Lower leg skin (tissue), 4 donors: Measurements from ENCODE around the gene GPBAR1. TPM values are rescaled to one million over a fixed set of nuclear protein-coding genes. Genes with fewer than 3 reads are reported as not detected.

Experiments used
- DNase-seq, 2 donors: peaks; one replicate each; pipeline ENCODE4 v3.0.0-alpha.2; 2019; ENCODE audit warnings: low spot score in 2 of 2
- H3K4me3 ChIP-seq: fragments of 200-600 bp; sonication (generic); 2 replicates; pipeline ENCODE4 v1.5.1; 2017; ENCODE audit warnings: mild to moderate bottlenecking, low read depth; ENCODE audit not compliant: poor library complexity, severe bottlenecking
- CTCF ChIP-seq, 3 donors: fragments of 450-650 bp; IDR thresholded peaks; one replicate each; pipeline ENCODE4 v1.5.1; 2016; ENCODE audit warnings: antibody characterized with exemption in 3 of 3, mild to moderate bottlenecking in 3 of 3, moderate library complexity in 2 of 3
- POLR2A ChIP-seq, 2 donors: fragments of 450-650 bp; IDR thresholded peaks; one replicate each; pipeline ENCODE4 v1.6.1; 2016 to 2017; ENCODE audit warnings: antibody characterized with exemption in 2 of 2, mild to moderate bottlenecking in 1 of 2, moderate library complexity in 1 of 2
- WGBS, 2 donors: methylation state at CpG; one replicate each; pipeline ENCODE4 v1.1.5; 2018; 5-methylcytosine and 5-hydroxymethylcytosine counted together
- intact Hi-C: fragments of 100-400 bp; cut with DNase I; formaldehyde crosslinking; loops from one replicate; pipeline ENCODE4 v1.15.0; 2023; ENCODE audit warnings: low total_unique reads
- total RNA-seq, 4 donors: library from RNA; depleted of rRNA; stranded (reverse); fragments of >200 nt; gene quantifications; one replicate each; pipeline ENCODE4 v1.1.0, GENCODE V29; 2016

GPBAR1 gene
- total RNA-seq, 4 donors from 2014 or later, result 0.34 to 1.7 (median 1.4) TPM

GRCh38 chr2:218266316-218266979 is 5.6 kb downstream of the GPBAR1 start:
- WGBS, 2 donors, result 88 to 89% methylated on average over 15 of the region's 15 CpGs
- intact Hi-C loops, result loop anchor here (10.0 kb wide), 1 partner anchor 82 kb away; no protein-coding TSS in a partner anchor
- peak in 1 of 2 donors; percentile 75 for DNase-seq
- TF ChIP-seq POLR2A (IDR thresholded peaks at IDR 0.05) (no peak), CTCF (IDR thresholded peaks at IDR 0.05) (no peak)
- H3K4me3 ChIP-seq, result no peak overlapping the region

GRCh38 chr2:218267259-218267658 is 6.4 kb downstream of the GPBAR1 start:
- intact Hi-C loops, result loop anchor here (10.0 kb wide), 1 partner anchor 82 kb away; no protein-coding TSS in a partner anchor
- DNase-seq, result no peak
- 93 to 95% methylated on average over 6 of the region's 6 CpGs for WGBS, 2 donors
- H3K4me3 ChIP-seq, result no peak overlapping the region
- TF ChIP-seq CTCF (IDR thresholded peaks at IDR 0.05) (no peak), POLR2A (IDR thresholded peaks at IDR 0.05) (no peak)

- 1% methylated on average over 57 to 58 of the region's 64 CpGs for WGBS, 2 donors
- DNase-seq, result peak; percentile 100
- intact Hi-C loops, result loop anchor here (10.0 kb wide), 2 partner anchors 85 to 125 kb away; partner anchors contain the start of gene CTDSP1
- TF ChIP-seq CTCF (IDR thresholded peaks at IDR 0.05) (no peak), POLR2A (IDR thresholded peaks at IDR 0.05) (peak in 1 of 2 donors; percentile 31)
- peak within 1 kb of the TSS; percentile 73 for H3K4me3 ChIP-seq
Measured at GRCh38 chr2:218269900-218270720, 9.3 kb downstream of the GPBAR1 start, which contains the start of the genes AAMP and PNKD. TSS of gene AAMP (minus strand) at chr2:218270137. CDS start at chr2:218270086, 51 bp downstream. TSS of gene PNKD (plus strand) at chr2:218270519. CDS start at chr2:218270536, 17 bp downstream.

- intact Hi-C loops, result loop anchor here (10.0 kb wide), 1 partner anchor 124 kb away; the partner anchor contains the start of gene CTDSP1
- no peak for TF ChIP-seq POLR2A (IDR thresholded peaks at IDR 0.05)
- TF ChIP-seq CTCF (IDR thresholded peaks at IDR 0.05), result no peak
- DNase-seq, result peak in 1 of 2 donors; percentile 51
- 3 to 5% methylated on average over 21 to 23 of the region's 23 CpGs for WGBS, 2 donors
- peak overlapping the region; percentile 39 for H3K4me3 ChIP-seq
Measured at GRCh38 chr2:218270721-218271486, 10.1 kb downstream of the GPBAR1 start.

- WGBS, 2 donors, result 17 to 21% methylated on average over 4 of the region's 4 CpGs
- no peak overlapping the region for H3K4me3 ChIP-seq
- intact Hi-C loops, result loop anchor here (10.0 kb wide), 1 partner anchor 123 kb away; the partner anchor contains the start of gene CTDSP1
- DNase-seq, result peak in 1 of 2 donors; percentile 43
- no peak for TF ChIP-seq POLR2A (IDR thresholded peaks at IDR 0.05)
- TF ChIP-seq CTCF (IDR thresholded peaks at IDR 0.05), result no peak
Measured at GRCh38 chr2:218271487-218271797, 10.6 kb downstream of the GPBAR1 start.
